ENCODE data around the gene CCDC141.

The CCDC141 gene

DNA sequence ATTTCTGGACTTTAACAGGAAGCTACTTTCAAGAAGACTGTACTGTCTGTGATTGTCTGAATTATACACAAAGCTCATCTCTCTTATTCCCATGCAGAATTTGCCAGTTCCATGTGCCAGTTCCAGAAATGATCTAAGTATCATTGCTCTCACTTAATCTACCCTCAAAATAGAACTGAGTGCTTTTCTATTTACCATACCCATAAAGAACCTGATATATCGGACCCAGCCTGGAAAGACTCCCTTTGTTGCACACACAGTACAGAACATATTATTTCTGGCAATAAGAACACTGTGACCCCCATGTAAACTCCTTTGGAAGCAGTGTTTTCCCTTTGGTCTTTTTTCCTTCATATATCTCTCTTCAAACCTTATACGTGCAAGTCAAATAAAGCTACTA is 140.4 kb downstream of the CCDC141 start:
- DNase-seq: no peak

DNA sequence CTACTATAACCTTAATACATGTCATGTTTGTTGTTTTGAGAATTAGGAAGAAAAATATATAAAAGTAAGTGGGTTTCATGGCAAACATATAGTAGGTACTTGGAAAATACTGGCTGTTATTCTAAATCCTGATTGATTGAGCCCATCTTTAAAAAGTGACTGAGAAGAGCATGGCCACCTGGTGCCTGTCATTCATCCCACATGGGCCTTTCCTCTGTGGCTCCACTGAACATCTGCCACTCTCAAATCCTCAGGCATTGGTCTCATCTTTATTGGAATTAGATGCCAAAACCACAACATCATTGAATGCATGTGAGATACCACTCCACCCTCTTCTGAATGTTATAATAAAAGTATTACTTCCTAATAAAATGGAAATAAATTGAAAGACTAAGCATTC is 141.1 kb downstream of the CCDC141 start:
- DNase-seq: no peak

DNA sequence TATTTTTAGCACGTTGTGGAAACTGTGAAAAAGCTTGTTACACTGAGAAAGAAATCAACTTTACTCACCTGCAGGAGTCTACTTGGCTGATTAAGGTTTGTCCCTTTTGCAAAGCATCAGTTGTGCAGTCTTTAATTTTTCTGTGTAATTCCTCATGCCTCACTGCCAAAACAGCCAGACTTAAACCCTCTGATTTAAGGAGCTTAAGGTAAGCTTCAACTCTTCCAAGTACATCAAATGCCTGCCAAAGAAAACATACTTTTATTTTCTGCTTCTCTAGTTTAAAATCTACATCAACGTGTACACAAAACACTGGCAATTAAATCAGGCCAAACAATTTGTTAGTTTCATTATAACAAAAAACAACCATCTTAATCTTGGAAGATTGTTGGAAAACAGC is 144.7 kb downstream of the CCDC141 start:
- no peak for DNase-seq

DNA sequence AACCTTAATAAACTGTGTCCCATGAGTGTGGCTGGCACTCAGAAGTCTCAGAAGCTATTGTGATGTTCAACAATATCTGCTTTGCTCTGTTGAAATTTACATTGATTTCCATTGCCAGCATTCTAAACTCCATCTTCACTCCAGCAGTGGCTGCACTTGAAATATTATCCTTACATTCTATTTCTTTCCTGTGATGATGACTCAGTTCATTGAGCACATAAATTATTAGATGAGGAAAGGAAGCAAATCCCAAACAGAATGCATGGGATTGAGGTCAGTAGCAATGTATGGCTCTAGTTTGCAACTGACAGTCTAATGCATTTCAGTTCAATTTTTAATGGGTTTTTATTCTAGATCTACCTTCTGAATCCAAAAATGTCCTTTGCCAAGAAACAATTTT is 150.3 kb downstream of the CCDC141 start:
- no peak for DNase-seq

DNA sequence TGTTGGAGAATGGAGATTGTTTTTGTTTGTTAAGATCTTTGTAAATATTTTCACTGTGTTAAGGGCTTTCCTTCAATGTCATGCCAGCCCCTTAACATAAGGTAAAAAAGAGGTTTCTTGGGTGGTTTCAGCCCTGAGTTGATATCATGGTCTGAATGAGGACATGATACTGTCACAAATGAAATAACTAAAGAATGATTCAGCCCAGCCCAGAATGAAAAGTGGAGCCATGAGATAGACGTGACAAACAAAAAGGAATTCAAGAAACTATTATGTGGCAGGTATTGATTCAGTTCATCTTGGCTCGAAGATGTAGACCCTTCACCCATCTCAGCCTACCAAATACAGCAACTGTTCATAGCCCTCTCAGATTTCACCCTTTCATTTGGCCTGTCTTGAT is 154.1 kb downstream of the CCDC141 start:
- DNase-seq: no peak

DNA sequence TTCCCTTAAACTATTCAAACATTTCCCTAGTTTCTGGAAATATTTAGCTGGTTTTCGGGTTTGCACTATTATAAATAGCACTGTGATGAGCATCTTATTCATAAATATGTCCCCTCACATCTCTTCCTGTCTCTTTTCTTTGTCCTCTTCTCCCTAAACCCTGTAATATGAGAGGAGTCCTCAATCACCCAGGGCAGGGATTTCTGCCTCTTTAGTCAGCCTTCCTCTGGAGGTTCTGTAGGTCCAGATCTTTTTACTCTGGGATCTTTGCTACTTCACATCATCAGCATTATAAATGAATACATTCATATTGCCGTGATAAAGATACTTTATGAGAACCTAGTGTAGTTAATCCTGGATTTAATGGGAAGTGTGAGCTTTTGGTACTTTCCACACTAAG is 154.8 kb downstream of the CCDC141 start:
- DNase-seq: no peak

DNA sequence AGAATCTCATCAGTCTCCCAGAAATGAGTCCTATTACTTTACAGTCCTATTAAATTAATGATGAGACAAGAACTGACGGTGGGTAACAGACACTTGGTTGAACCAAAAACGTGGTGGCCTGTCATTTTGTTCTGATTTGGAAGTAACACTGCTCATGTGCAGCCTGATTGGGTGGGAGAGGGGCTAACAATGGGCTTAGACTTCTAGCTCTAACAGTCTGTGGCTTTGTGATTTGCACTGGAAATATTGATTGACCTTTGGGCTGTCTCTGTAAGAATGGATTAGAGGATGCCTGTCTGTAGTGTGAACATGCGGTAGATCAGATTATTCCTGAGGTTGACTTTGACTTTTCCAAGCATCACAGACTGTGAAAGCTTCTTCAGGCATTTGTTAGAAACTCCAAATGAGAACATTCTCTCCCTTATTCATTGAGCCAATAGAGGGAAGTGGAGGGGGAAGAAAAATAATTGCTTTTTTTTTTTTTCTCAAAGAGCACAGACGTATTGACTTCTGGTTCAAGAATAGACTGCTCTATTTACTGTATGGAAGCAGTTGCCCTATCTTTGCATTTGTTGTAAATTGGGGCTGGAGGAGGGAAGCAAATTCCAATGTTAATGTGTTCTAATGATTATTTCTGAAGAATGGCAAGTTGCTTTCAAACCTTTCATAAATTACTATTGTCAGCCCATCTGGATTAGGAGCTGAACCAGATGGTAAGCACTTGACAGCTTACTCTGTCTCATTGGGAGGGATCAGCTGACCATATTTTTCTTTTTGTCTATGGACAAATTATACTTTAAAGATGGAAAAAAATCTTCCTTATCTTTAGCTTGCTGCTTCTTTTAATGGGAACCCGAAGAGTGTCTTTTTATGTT is 156.9 kb downstream of the CCDC141 start:
- DNase-seq: no peak

DNA sequence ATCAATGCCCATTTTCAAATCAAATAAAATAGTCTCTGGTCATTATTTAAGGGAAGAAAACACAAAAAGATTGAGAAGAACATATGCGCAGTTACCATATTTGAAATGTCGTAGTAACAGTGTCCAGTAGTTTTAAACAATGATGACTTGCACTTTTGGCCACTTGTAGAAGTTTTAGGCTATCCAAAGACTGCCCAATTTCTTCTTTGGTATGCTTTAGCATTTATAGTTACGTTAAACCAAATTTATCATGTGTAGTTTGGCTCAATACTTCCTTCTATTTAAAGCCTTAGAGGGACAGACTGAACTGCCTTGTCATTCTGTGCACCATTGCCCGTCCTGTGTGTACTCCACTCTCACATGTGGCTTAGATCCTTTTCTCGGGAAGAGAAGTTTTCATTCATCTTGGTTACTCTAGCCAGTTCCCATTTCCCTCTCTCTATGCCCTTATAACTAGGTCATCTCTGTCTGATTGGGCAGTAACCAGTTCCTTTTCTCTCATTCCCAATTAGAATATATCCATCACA is 157.9 kb downstream of the CCDC141 start:
- no peak for DNase-seq

DNA sequence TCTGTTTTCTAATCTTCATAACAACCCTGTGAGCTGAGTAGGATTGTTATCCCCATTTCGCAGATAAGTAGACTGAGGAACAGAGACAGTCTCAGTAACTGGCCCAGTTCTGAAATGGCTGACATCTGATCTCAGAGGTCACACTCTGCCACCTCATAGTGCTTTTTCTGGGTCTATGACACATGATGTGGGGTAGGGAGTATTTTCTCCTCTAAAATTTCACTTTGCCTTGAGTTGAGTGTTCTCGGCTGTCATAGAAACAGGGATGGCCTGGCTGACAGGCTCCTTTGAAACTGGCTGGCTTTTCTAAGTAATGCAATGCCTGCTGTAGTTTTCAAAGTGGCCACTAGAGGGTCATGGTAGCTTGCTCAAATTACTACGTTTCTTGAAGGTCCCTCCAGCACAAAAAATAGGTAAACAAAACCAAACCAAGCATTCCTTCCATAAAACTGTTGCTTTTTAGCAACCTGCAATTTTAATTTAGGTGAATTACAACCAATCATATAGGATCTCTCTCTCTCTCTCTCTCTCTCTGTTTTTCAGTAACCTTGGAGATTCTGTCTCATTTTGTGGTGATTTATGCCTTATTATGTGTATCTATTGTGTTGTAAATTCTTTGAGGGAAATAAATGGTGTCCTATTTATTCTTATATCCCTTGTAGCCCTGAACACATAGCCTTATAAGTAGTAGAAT is 158.5 kb downstream of the CCDC141 start:
- DNase-seq: no peak

DNA sequence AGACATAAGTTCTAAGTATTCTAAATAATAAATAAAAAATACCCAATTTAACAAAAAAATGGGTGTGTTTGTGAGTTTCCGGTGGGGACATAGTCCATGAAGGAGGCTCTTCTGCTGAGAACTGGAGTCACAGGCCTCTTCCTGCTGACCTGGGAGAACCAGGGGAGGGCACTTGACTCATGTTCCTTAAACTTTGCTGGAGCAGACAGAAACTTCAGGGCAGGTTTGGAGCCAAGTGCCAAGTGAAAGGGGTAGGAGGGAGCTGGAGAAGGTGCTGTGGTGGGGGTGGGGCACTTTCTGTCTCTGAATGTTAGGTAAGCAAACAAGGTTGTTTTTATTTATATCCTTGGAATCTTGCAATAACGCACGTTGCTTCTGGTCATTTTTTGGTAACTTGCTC is 163.9 kb downstream of the CCDC141 start:
- DNase-seq: no peak

DNA sequence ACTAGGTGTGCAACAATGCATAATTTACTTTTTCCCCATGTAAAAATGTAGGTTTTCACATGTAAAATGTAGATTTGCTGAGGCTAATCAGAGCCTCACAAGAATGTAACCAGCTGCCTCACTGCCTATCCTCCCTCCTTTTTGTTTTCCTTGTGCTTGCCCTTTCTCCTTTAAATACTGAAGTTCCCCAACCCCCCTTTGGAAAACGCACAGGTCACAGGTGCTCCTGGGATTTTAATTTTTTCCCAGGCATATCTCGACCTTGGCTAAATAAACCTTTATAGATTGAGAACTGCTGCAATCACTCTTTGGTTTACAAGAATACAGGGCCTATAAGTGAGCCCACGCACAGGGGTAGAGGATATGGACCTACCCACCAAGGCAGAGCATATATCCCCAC is 165.5 kb downstream of the CCDC141 start:
- no peak for DNase-seq

DNA sequence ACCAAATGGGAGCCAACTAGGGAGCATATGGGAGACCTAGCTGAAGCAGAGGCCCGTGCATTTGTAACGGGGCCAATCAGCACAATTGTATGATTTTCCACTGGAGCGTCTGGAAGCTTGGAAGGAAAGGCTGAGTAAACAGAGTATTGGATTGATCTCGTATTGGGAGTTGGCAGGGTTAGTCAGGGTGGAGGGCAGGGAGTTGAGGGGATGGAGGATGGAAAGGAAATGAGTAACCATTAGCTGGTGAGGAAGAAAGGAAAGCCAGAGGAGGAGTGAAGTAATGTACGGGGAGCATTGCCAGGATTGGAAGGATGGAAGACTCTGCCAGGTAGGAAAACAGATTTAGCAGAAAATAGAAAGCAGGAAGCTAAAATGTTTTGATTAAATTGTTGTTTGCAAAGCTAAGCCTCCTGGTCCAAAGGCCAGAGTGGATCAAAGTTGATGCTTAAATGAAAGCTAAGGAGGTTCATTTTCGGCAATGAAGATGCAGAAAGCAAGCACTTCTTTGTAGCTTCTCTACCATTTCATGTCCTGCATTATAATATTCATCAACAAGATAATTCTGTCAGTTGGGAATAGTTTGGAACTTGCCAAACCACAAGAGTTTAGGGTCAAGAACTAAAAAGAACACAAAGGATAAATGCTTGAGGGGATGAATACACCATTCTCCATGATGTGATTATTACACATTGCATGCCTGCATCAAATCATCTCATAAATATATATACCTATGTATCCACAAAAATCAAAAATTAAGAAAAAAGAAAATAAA is 167.1 kb downstream of the CCDC141 start:
- DNase-seq: no peak

DNA sequence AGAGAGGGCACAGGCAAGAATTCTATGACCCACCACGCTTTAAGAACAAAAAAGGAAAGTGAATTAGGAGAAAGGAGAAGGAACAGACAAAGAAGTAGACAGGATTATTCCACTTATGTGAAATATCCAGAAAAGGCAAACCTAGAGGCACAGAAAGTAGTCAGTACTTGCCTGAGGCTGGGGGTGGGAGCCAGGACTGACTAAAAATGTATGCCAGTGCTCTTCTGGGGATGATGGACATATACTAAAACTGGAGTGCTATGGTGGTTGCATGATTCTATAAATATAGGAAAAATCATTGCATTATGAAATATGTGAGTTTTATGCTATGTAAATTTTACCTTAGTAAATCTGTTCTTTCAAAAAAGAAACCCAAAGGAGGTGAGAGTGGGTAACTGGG is 168.9 kb downstream of the CCDC141 start:
- no peak for DNase-seq

DNA sequence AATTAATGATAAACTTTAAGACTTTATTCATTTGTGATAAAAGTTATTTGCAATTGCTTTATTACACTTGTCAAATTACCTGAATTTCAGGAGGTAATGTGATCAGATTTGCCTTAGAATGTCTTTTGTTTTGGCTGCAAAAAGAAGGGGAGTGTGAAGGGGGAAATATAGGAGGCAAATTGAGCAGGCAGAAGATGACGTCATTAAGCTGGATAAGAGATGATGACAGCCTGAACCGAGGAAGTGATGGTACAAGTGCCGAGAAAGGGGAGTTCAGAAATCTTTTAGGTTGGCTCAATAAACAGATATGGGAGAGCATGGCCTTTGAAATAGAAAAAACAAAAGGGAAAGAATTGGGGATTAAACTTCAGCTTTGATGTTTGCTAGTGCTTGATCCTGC is 169.7 kb downstream of the CCDC141 start:
- no peak for DNase-seq

DNA sequence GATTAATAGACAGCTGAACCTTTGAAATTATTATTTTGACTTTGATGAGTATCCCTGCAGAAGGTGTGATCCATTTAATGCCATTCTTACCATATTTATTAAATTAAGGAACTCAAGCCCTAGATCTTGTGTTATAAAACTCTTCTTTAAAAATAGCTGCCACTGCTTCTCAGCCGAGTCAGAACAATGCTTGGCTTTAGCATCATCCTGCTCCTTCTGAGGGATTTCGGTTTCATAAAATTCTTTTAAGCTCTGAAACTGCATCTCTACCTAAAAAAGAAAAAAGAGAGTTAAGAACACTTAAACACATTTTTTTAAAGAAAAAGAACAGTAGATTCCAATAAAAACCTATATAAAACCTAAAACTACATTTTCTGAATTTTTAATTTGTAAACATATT is 172.1 kb downstream of the CCDC141 start:
- no peak for DNase-seq

DNA sequence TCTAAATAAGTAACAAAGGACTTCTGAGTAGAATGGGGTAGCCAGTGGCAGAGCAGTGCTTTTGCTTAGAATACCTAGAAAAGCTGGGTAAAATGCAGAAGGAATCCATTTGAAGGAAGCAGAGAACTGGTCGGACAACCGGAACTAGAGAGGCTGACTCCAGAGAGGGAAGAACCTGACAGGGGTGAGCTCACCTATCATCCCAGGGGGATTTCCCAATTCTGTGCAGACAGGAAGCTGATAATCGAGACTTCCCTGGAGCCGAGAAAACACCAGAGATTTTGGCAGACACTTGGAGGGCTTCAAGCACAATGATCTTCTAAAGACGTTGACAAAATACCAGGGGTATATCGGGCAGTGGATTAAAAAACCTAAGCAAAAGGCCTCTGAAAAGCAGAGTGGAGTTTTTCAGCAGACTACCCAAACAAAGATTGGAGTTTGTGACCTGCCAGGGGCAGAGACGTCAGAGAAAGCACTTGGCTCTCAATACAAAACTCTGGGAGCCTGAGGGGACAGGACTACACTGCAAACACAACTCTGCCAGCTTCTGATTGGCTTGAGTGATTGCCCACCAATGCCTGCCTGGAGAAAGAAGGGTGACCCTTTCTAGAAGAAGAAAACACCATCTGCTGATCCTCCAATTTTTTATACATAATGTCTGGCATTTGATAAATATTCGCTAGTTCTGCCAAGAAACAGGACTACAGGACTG is 175.3 kb downstream of the CCDC141 start:
- no peak for DNase-seq

DNA sequence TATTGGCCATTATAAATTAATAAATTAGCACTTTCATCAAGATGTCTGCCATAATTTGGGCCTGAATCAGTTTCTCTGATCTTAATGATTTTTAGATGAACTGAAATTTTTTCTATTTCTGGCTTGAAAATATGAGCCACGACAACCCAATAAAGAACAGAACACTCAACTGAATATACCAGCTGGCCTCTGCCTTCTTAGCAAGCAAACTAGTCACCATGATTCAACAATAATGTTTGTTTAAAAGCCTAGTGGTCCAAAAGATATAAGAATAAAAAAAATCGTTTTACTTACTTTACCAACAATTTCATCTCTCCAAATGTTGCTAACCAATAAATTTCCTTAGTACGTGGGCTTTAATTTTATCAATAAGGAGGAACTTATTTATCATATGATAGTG is 176.0 kb downstream of the CCDC141 start:
- DNase-seq: no peak

DNA sequence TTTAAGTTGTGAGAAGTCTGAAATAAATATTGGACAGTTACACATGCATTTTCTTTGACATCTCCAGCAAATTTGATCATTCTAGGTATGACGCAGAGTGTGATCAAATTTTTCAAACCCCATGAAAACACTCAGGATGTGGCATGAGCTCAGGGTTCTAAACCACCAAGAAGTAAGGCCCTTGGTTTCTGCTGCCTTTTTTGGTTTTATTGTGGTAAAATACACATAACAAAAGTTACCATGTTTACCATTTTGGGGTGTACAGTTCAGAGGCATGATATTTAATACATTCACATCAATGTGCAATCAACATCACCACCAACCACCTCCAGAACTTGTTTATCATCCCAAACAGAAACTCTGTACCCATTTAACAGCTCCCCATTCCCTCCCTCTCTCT is 178.4 kb downstream of the CCDC141 start:
- no peak for DNase-seq

DNA sequence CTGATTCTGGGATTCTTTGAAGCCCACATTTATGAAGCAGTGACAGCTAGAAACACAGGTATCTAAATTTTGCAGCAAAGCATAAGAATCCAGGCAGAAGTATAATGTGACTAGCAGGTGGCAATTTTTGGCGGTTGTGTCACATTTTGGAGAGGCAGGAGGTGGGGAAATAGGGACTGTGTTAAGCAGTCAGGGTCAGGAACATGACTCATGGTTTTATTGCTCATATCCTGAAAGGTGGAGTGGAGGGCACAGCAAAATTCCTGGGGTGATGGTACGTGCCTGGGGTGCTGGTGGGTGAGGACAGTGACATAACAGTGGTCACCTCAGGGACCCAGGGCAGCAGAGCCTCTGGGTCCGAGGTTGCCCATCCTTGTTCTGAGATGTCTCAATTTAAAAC is 179.2 kb downstream of the CCDC141 start:
- DNase-seq: no peak

DNA sequence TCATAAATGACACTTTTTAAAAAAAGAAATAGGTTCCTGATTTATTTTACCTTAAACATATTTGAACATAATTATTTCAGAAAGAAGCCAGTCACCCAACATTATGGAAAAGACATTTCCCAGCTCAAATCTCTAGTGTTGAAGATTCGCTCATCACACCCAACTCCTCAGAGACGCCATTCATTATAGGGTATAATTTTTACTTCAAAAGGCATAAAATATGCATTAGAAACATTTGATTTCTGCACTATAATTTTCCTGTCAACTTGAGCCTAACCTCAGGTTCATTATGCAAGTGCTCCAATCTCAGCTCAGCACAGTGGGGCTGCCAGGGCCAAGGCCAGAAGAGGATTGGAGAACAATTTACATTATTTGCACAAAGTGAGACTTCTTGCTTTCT is 183.9 kb downstream of the CCDC141 start:
- no peak for DNase-seq

DNA sequence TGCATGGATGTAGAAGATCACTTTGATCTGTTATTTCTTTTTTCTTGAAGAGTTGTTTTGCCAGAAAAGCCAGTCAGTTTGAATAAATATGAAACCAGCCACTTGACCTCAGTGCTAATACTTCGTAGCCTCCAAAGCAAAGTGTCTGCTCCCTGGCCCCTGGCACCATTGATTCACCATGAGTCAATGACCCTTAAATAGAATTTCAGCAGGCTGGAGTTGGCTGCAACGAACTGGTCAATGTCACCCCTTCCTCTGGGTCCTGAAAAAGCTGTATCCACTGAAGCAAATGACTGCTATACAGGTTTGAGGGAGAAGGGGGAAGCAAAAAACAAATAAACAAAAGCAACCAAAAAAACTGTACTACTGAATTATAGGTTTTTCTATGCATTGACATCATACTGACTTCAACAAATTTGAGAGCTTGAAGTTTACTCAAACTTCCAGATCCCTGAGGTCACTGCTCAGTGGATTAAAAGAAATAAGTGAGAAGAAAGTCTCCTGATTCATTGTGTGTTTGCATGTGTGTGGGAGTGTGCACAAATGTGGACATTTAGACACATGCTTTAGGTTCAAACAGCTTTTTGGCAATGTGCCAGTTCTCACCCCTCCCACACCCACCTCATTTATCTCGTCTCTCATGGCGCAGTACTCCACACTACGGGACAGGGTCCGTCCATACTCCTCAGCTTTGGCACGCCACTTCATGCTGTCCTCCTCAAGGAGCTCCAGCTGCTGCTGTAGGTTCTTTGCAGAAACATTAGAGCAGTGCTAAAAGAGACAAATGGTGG is 184.6 kb downstream of the CCDC141 start:
- no peak for DNase-seq
